ENCODE measurements around the gene FLRT1.

The FLRT1 gene

DNA sequence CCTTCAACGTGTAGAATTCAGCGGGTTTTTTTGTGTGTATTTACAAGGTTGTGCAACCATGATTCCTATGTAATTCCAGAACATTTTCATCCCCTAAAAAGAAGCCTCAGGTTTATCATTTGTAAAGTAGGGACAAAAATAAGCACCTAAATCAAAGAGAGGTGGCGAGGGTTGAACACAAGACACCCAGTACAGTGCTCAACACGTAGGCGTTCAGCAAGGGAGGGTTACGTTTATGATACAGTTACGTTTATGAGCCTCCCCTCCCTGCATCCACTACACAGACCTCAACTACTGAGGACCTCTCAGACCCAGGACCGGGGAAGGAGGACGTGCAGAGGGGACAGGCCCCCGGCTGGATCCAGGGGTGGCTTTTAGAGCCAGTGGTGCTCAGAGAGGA, 44.7 kb downstream of the FLRT1 start:
- TF ChIP-seq, protein P1, sequence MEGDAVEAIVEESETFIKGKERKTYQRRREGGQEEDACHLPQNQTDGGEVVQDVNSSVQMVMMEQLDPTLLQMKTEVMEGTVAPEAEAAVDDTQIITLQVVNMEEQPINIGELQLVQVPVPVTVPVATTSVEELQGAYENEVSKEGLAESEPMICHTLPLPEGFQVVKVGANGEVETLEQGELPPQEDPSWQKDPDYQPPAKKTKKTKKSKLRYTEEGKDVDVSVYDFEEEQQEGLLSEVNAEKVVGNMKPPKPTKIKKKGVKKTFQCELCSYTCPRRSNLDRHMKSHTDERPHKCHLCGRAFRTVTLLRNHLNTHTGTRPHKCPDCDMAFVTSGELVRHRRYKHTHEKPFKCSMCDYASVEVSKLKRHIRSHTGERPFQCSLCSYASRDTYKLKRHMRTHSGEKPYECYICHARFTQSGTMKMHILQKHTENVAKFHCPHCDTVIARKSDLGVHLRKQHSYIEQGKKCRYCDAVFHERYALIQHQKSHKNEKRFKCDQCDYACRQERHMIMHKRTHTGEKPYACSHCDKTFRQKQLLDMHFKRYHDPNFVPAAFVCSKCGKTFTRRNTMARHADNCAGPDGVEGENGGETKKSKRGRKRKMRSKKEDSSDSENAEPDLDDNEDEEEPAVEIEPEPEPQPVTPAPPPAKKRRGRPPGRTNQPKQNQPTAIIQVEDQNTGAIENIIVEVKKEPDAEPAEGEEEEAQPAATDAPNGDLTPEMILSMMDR (IDR thresholded peaks at IDR 0.05; ENCODE audit: insufficient read depth, missing control alignments), result no peak
- DNase-seq (ENCODE audit: insufficient read length, low spot score) (no peak), FAIRE-seq (no peak)

DNA sequence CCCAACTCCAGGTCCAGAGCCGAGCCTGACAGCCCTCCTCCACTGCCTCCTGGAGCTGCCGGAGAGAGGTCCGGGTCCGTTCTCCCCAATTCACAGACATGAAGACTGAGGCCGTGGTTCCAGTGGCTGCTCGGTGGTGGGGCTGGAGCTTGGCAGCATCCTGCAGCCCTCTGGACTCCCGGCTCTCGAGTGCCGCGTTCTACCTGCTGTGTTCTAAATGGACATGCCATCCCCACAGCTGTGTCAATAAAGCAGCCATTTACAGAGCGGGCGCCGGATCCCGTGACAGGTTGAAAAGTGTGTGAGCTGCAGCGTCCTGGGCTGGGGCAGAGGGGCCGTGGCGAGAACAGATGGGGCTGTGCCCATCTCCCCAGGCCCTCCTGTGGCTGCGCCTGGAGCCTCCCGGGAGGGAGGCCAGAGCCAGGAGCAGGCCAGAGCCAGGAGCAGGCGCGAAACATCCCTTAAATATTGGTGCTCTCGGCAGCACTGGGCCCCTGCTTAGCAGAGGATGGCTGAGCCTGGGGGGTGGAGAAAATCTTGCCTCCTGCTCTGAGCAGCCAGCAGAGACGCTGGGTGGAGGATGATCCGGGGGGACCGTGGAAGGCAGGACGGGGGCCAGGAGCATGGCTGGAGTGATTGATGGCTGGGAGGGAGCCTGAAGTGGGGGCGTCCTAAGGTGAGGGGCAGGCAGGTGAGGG, 46.2 kb downstream of the FLRT1 start:
- TF ChIP-seq, protein P1 (IDR thresholded peaks at IDR 0.05; ENCODE audit: insufficient read depth, missing control alignments), result no peak
- no peak for DNase-seq (ENCODE audit: insufficient read length, low spot score)

DNA sequence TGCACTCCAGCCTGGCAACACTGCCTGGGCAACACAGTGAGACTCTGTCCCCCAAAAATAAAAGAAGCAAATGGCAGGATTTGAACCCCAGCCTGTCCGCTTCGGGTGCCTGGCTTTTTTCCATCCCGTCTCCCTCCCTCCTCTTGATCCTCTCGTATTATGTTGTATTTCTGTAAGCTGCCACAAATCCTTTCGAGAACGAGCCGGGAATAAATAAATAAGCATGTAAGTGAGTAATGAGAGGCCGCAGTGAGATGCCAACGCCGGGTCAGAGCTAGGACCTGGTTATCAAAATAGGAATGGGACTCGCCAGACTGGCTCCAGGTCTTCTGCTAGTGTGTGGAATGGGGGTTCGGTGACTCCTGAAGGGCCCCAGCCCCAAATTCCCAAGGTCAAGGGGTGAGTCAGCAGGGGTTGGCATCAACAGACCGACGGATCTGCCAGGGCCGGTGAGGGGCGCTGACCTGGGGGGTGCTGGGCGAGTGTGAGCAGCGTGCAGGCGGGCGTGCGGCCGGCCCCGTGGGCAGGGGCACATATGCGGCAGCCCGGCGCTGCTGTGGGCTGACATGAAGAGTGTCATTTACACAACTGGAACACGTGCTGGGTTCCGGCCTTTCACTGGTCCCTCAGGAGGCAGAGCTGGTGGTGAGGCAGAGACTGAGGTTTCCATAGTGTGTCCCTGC, 47.8 kb downstream of the FLRT1 start:
- TF ChIP-seq, protein P1 (IDR thresholded peaks at IDR 0.05; ENCODE audit: insufficient read depth, missing control alignments), result no peak
- DNase-seq (ENCODE audit: insufficient read length, low spot score) (peak; percentile 71), FAIRE-seq (no peak)

More for the DNA sequence above, 46.2 kb downstream of the FLRT1 start:
- no peak for FAIRE-seq

DNA sequence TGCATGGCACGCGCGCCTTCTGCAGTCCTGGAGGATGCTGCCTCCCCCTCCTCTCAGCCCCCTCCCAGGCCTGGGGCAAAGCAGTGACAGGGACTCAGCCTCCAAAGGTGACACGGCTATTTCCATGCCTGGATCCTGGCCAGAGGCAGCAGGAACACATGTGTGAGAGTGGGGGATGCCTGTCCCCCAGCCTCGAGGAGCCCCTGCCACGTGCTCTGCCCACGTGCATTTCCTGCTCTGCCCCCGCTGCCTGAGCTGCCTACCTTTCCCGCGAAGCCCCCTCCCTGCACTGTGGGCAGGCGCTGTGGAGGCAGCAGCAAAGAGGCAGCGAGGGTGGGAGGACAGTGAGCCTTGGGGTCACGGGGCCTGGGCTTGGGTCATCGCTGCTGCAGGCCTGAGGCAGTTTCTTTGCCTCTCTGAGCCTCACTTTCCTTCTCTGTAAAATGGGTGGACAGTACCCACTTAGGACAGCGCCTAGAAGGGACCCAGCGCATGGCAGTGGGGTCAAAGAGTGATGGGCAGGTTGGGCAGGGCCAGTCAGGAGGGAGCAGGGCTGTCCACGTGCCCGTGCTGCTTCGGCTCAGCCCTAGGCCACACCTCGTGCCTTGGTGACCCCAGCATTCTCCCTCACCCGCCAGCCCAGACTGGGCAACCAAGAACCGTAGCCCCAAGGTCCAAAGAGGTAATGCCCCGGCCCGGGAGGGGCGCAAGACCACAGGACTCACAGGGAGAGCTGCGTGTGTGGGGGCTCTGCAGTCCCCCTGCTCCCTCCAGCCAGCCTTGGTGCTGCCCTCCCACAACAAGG, 48.6 kb downstream of the FLRT1 start:
- TF ChIP-seq, protein P1 (IDR thresholded peaks at IDR 0.05; ENCODE audit: insufficient read depth, missing control alignments), result no peak
- DNase-seq (ENCODE audit: insufficient read length, low spot score) (no peak), FAIRE-seq (no peak)

DNA sequence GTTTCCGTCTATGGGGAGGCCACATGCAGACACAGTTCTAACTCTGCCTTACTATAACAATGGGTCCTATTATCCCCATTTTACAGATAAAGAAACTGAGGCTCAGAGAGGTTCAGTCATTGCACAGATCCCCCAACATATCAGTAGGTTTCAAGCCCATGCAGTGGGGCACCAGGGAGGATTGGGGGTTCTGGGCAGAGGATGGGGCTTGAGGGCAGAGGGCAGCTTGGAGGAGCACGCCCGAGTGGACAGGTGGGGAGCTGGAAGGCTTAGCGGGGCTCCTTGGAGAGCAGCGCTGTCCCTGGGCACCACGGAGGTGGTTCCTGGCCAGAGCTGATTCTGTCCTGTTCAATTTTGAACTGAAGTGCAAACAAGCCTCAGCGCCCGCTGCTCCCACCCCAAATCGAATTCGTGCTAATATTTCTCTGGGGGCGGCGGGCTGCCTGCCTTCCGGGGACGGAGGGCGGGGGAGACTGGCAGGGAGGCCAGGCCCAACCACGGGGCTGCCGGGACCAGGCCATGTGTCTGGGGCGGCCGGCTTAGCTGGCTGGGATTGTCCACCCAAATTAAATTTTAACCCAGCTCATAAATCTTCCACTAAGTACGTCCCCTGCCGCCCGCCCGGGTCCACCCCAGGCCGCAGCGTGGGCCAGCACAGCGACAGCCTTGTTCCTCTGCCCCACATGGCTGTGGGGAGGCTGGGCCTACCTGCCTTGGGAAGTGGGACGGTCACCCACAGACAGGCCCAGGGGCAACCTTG, 49.4 kb downstream of the FLRT1 start:
- FAIRE-seq (no peak), DNase-seq (ENCODE audit: insufficient read length, low spot score) (no peak)
- TF ChIP-seq, protein P1 (IDR thresholded peaks at IDR 0.05; ENCODE audit: insufficient read depth, missing control alignments), result no peak
